H1 (cell line): ENCODE results near the gene NFAM1. TPM values are rescaled to one million over a fixed set of nuclear protein-coding genes. Genes with fewer than 3 reads are reported as not detected.
A peak's percentile ranks its signal among the peaks of the same experiment; 100 is the strongest.

Experiments used
- CTCF ChIA-PET: fragments of 300-600 bp; sonication (Branson Sonifier 250); formaldehyde crosslinking; loops from one replicate; lab custom pipeline; 2021; ENCODE audit not compliant: partially characterized antibody; lab: Charles Lee
- POLR2A ChIA-PET: fragments of 300-600 bp; sonication (Branson Sonifier 250); formaldehyde crosslinking; loops from one replicate; lab custom pipeline; 2021; ENCODE audit warnings: inconsistent platforms; ENCODE audit not compliant: partially characterized antibody; lab: Charles Lee
- DNase-seq, 2 experiments: peaks; one replicate each; pipeline versions ENCODE4 v3.0.0 to v3.0.0-alpha.2; 2010 to 2022; ENCODE audit warnings: low spot score in 2 of 2, low read depth in 1 of 2, mixed read lengths in 1 of 2
- FAIRE-seq: peaks from 2 replicates; lab custom pipeline; 2011; peaks lifted over from hg19 to GRCh38; lab: Jason Lieb, UNC
- H2AFZ ChIP-seq: 2 replicates; pipeline ENCODE4 v1.8.1; 2012; ENCODE audit warnings: low read length, inconsistent platforms
- H2AK5ac ChIP-seq: 2 replicates; pipeline ENCODE4 v1.6.1; 2013; ENCODE audit warnings: low read depth, low read length
- H2BK120ac ChIP-seq: replicated peaks from 2 replicates; pipeline ENCODE3; 2013; ENCODE audit warnings: low read depth, low read length, inconsistent platforms
- H2BK12ac ChIP-seq: 2 replicates; pipeline ENCODE4 v1.6.1; 2013; ENCODE audit warnings: low read depth, low read length
- H2BK15ac ChIP-seq: 2 replicates; pipeline ENCODE4 v1.6.1; 2013; ENCODE audit warnings: low read length
- H2BK20ac ChIP-seq: 2 replicates; pipeline ENCODE4 v1.6.1; 2013; ENCODE audit warnings: low read length
- H2BK5ac ChIP-seq: 2 replicates; pipeline ENCODE4 v1.6.1; 2013; ENCODE audit warnings: low read depth, low read length
- H3K14ac ChIP-seq: 2 replicates; pipeline ENCODE4 v1.6.1; 2013; ENCODE audit warnings: inconsistent platforms; ENCODE audit not compliant: insufficient read length
- H3K18ac ChIP-seq: 2 replicates; pipeline ENCODE4 v1.6.1; 2013; ENCODE audit warnings: low read length; ENCODE audit errors: extremely low read depth
- H3K23ac ChIP-seq: 2 replicates; pipeline ENCODE4 v1.6.1; 2013; ENCODE audit warnings: inconsistent platforms; ENCODE audit not compliant: insufficient read length
- H3K23me2 ChIP-seq: 2 replicates; pipeline ENCODE4 v1.6.1; 2013; ENCODE audit warnings: low read depth, low read length
- H3K27ac ChIP-seq: 2 replicates; pipeline ENCODE4 v1.6.1; 2011; ENCODE audit warnings: low read depth, low read length, inconsistent platforms
- H3K27me3 ChIP-seq, 4 experiments: replicated peaks in 1 of 4; 1 replicate in 1 of 4; 2 replicates in 3 of 4; pipeline versions ENCODE4 v1.6.1 to v1.8.1; 2011 to 2013; ENCODE audit warnings: low read length in 3 of 4, mild to moderate bottlenecking in 3 of 4, inconsistent platforms in 2 of 4, mixed read lengths in 2 of 4, moderate library complexity in 1 of 4; ENCODE audit not compliant: control insufficient read depth in 3 of 4, insufficient read depth in 3 of 4; ENCODE audit errors: extremely low read depth in 1 of 4
- H3K36me3 ChIP-seq, 4 experiments: 2 replicates each; pipeline versions ENCODE4 v1.6.1 to v1.8.1; 2011 to 2013; ENCODE audit warnings: mild to moderate bottlenecking in 4 of 4, low read length in 3 of 4, moderate library complexity in 2 of 4, control low read depth in 1 of 4, inconsistent platforms in 1 of 4; ENCODE audit not compliant: insufficient read depth in 4 of 4, control insufficient read depth in 2 of 4
- H3K4ac ChIP-seq: replicated peaks from 2 replicates; pipeline ENCODE3; 2013; ENCODE audit warnings: low read length, low read depth, mixed read lengths, inconsistent platforms; ENCODE audit not compliant: insufficient read length
- H3K4me1 ChIP-seq, 4 experiments: replicated peaks in 1 of 4; 1 replicate in 1 of 4; 2 replicates in 3 of 4; pipeline versions ENCODE4 v1.6.1 to v1.8.1; 2011 to 2013; ENCODE audit warnings: low read length in 3 of 4, inconsistent platforms in 2 of 4, mixed read lengths in 1 of 4; ENCODE audit not compliant: insufficient read depth in 4 of 4, control insufficient read depth in 3 of 4
- H3K4me2 ChIP-seq, 2 experiments: 2 replicates each; pipeline versions ENCODE4 v1.6.1 to v1.8.1; 2011 to 2013; ENCODE audit warnings: low read depth in 2 of 2, low read length in 2 of 2, control low read depth in 1 of 2, inconsistent platforms in 1 of 2, mild to moderate bottlenecking in 1 of 2; ENCODE audit not compliant: insufficient read depth in 1 of 2
- H3K4me3 ChIP-seq, 4 experiments: fragments of 200-600, 300-600 bp in 1 of 4; sonication (generic), shearing (Covaris generic), sonication (Bioruptor Twin) in 1 of 4; 2 replicates each; pipeline versions ENCODE4 v1.5.1 to v1.8.1; 2011 to 2016; ENCODE audit warnings: low read length in 4 of 4, low read depth in 3 of 4, control low read depth in 2 of 4, inconsistent platforms in 2 of 4, mild to moderate bottlenecking in 2 of 4, mixed read lengths in 1 of 4, moderate library complexity in 1 of 4; ENCODE audit not compliant: insufficient read depth in 2 of 4; ENCODE audit errors: extremely low read depth in 1 of 4
- H3K56ac ChIP-seq: replicated peaks from 2 replicates; pipeline ENCODE3; 2013; ENCODE audit warnings: low read depth, mild to moderate bottlenecking, mixed read lengths, low read length, inconsistent platforms; ENCODE audit not compliant: insufficient read length
- H3K79me1 ChIP-seq: 2 replicates; pipeline ENCODE4 v1.6.1; 2013; ENCODE audit warnings: low read depth, low read length, control low read depth
- H3K79me2 ChIP-seq, 2 experiments: 2 replicates each; pipeline versions ENCODE4 v1.6.1 to v1.8.1; 2012 to 2013; ENCODE audit warnings: low read length in 2 of 2, mild to moderate bottlenecking in 2 of 2, inconsistent platforms in 1 of 2; ENCODE audit not compliant: insufficient read depth in 2 of 2, control insufficient read depth in 1 of 2
- H3K9ac ChIP-seq, 4 experiments: replicated peaks in 1 of 4; 1 replicate in 1 of 4; 2 replicates in 3 of 4; pipeline versions ENCODE4 v1.6.1 to v1.8.1; 2011 to 2013; ENCODE audit warnings: low read depth in 3 of 4, low read length in 3 of 4, control low read depth in 2 of 4, mild to moderate bottlenecking in 2 of 4, moderate library complexity in 2 of 4, inconsistent platforms in 1 of 4; ENCODE audit errors: extremely low read depth in 1 of 4
- H3K9me3 ChIP-seq, 2 experiments: 2 replicates each; pipeline versions ENCODE4 v1.6.1 to v1.8.1; 2012 to 2013; ENCODE audit warnings: mild to moderate bottlenecking in 2 of 2, moderate library complexity in 2 of 2, control low read depth in 1 of 2, inconsistent platforms in 1 of 2, low read depth in 1 of 2, low read length in 1 of 2, mixed read lengths in 1 of 2; ENCODE audit not compliant: insufficient read depth in 2 of 2
- H4K20me1 ChIP-seq, 2 experiments: replicated peaks in 1 of 2; 2 replicates each; pipeline versions ENCODE3 to v1.8.1; 2011 to 2013; ENCODE audit warnings: inconsistent platforms in 2 of 2, low read length in 2 of 2, mild to moderate bottlenecking in 1 of 2; ENCODE audit not compliant: insufficient read depth in 2 of 2, control insufficient read depth in 1 of 2
- H4K5ac ChIP-seq: 2 replicates; pipeline ENCODE4 v1.6.1; 2013; ENCODE audit warnings: low read length, low read depth, mixed read lengths, inconsistent platforms; ENCODE audit not compliant: insufficient read length
- H4K8ac ChIP-seq: 2 replicates; pipeline ENCODE4 v1.8.0; 2013; ENCODE audit warnings: mild to moderate bottlenecking, moderate library complexity, low read length, inconsistent platforms; ENCODE audit not compliant: insufficient read depth; ENCODE audit errors: extremely low read depth
- H4K91ac ChIP-seq: replicated peaks from 2 replicates; pipeline ENCODE3; 2013; ENCODE audit warnings: low read length, mixed read lengths, inconsistent platforms; ENCODE audit not compliant: insufficient read length
- CEBPB ChIP-seq: IDR thresholded peaks from 2 replicates; pipeline ENCODE4 v1.6.1; 2012; ENCODE audit warnings: low read depth, low read length
- CHD1 ChIP-seq: IDR thresholded peaks from 2 replicates; pipeline ENCODE4 v1.6.1; 2012; ENCODE audit warnings: low read depth, low read length, improper control_type of control experiment
- GTF2F1 ChIP-seq: IDR thresholded peaks from 2 replicates; pipeline ENCODE4 v1.6.1; 2012; ENCODE audit warnings: low read depth, low read length, improper control_type of control experiment, borderline replicate concordance
- KDM1A ChIP-seq: fragments of 200-600, 300-600 bp; sonication (generic); IDR thresholded peaks from 2 replicates; pipeline ENCODE4 v1.7.1; 2016; ENCODE audit warnings: mild to moderate bottlenecking, low read length, borderline replicate concordance
- PHF8 ChIP-seq: fragments of 200-600 bp; sonication (generic); conservative IDR thresholded peaks from 2 replicates; pipeline ENCODE4 v1.7.1; 2012; ENCODE audit warnings: low read depth, mild to moderate bottlenecking, inconsistent platforms, low read length, moderate library complexity
- POLR2A ChIP-seq, 2 experiments: IDR thresholded peaks; 1 replicate in 1 of 2; 2 replicates in 1 of 2; pipeline ENCODE4 v1.6.1; 2011; ENCODE audit warnings: low read depth in 2 of 2, low read length in 2 of 2, mild to moderate bottlenecking in 2 of 2; ENCODE audit errors: control extremely low read depth in 1 of 2
- POLR2AphosphoS5 ChIP-seq: IDR thresholded peaks from 2 replicates; pipeline ENCODE4 v1.6.1; 2011; ENCODE audit warnings: low read depth, low read length
- SP1 ChIP-seq: IDR thresholded peaks from 2 replicates; pipeline ENCODE4 v1.6.1; 2011; ENCODE audit warnings: low read depth, low read length
- YY1 ChIP-seq: IDR thresholded peaks from 2 replicates; pipeline ENCODE4 v1.6.1; 2011; ENCODE audit warnings: low read depth, mild to moderate bottlenecking, low read length
- WGBS, 2 experiments: shearing (Covaris generic) in 1 of 2; methylation state at CpG; one replicate each; pipeline versions ENCODE4 v1.1.6 to v1.1.7; 2013 to 2015; ENCODE audit warnings: low lambda C conversion rate in 2 of 2, mixed read lengths in 2 of 2, inconsistent platforms in 1 of 2, low coverage in 1 of 2, missing lambda C conversion rate in 1 of 2; ENCODE audit not compliant: insufficient replicate concordance in 2 of 2, insufficient coverage in 1 of 2, insufficient read length in 1 of 2; ENCODE audit errors: extremely low coverage in 1 of 2, missing lambda C conversion rate in 1 of 2; 5-methylcytosine and 5-hydroxymethylcytosine counted together
- polyA plus RNA-seq, 7 experiments: library from polyadenylated mRNA; depleted of rRNA in 3 of 7; stranded (reverse) in 5 of 7; unstranded in 2 of 7; fragments of >200 nt in 5 of 7; fragments of 200-250 nt in 2 of 7; gene quantifications; 1 replicate in 5 of 7; 2 replicates in 1 of 7; 4 replicates in 1 of 7; pipeline versions ENCODE4 v1.2.1 to v1.2.3, GENCODE V29; 2011 to 2013; ENCODE audit warnings: missing spikeins in 2 of 7, mixed read lengths in 2 of 7
- total RNA-seq: library from RNA; stranded (reverse); fragmentation: NEBNext Ultra II Directional; extraction: Animal tissue kit (Norgen Biotek cat#: 25700); gene quantifications from 2 replicates; pipeline ENCODE4 v1.2.1, GENCODE V29; 2021
- TF ChIP-seq, protein P1 (sequence below): IDR thresholded peaks from 2 replicates; pipeline ENCODE4 v1.6.1; 2012; ENCODE audit warnings: inconsistent platforms

Gene NFAM1
- total and polyA plus RNA-seq, 2 of the 8 experiments (the other 6 are each of a cell fraction or from before 2014, with no cell fraction given) = 0.62 to 0.73 TPM

DNA sequence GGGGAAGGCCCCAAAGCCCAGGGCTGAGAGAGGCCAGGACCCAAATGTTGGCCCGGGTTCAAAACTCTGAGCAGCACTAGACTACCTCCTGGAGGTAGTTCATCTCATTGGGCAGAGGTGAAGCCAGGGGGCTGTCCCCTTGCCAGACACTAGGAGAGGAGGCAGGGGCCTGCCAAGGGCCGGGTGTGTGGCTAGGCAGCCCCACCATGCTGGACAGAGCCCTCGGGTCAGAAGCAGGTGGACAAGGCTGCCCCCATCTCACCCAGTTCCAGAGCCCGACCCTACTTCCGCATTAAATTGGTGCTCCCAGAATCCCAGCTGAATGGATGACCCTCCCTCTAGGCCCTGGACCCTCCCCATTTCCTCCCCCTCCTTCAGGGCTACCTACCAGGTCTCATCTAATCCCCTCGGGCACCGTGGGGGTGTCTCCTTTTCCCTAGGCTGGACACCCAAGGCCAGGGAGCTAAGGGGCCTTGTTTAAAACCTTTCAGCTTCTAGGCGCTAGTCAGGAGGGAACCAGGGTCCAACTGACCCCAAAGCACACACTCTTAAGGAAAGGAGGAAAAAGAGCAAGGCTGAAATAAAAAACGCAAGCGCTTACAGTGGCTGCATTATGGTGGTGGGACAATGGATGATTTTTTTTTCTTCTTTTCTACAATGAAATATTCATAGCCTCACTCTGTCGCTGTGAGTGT is 89.6 kb downstream of the NFAM1 start:
- ChIA-PET CTCF (interaction anchor here (0.6 to 3.3 kb wide), 4 partner anchors 58 to 111 kb away, joined by 3 to 20 read pairs (median 4); no protein-coding TSS in a partner anchor), POLR2A (interaction anchor here (0.8 to 1.9 kb wide), 4 partner anchors 22 to 89 kb away, joined by 3 to 7 read pairs (median 4); partner anchors contain the start of gene NFAM1)
- Histone ChIP-seq H3K79me1 (peaks cover 3% of the 10 kb centered on the region; the same call in 1 of the 2 replicates), H3K4me3 (peak overlapping the region in 3 of 4 experiments; percentile 35 to 49 (median 42); a peak in 5 of 8 replicates), H3K79me2 (peaks cover 0 to 9% of the 10 kb centered on the region in 2 experiments; a peak in 1 of 4 replicates), H2BK20ac (no peak overlapping the region), H3K23me2 (peaks cover 5% of the 10 kb centered on the region; the same call in 1 of the 2 replicates), H4K91ac (no peak overlapping the region), H3K9me3 (no peaks in the 10 kb centered on the region), H3K9ac (no peak overlapping the region), H3K56ac (no peak overlapping the region), H4K20me1 (peaks cover 1 to 2% of the 10 kb centered on the region in 2 experiments), H2BK5ac (no peak overlapping the region), H3K18ac (no peak overlapping the region), H2AFZ (no peak overlapping the region), H3K27me3 (peaks cover 0 to 29% (median 18%) of the 10 kb centered on the region in 4 experiments; a peak in 5 of 7 replicates), H3K4ac (no peak overlapping the region), H2BK120ac (no peak overlapping the region), H2BK12ac (peak overlapping the region; percentile 39; the same call in 1 of the 2 replicates), H2AK5ac (no peak overlapping the region; the same call in 1 of the 2 replicates), H2BK15ac (0 out of 2 replicates have a peak overlapping the region, but pooled peaks have one; percentile 61), H3K4me1 (peaks cover 0 to 28% (median 17%) of the 10 kb centered on the region in 4 experiments; a peak in 6 of 7 replicates), H4K8ac (no peak overlapping the region), H3K14ac (no peak overlapping the region), H3K36me3 (no peaks in the 10 kb centered on the region), H3K4me2 (peak overlapping the region; percentile 38 to 63), H3K23ac (no peak overlapping the region), H4K5ac (no peak overlapping the region), H3K27ac (no peak overlapping the region)
- FAIRE-seq (no peak), DNase-seq (no peak)
- WGBS, 2 experiments = 80% methylated on average over 11 of the region's 11 CpGs; no CpG with 5 or more reads in 1 of the 2 experiments
- TF ChIP-seq POLR2A (IDR thresholded peaks at IDR 0.05; ENCODE audit: control extremely low read depth in 1 of 2, low read depth in 2 of 2, low read length in 2 of 2) = no peak
- no peak for TF ChIP-seq KDM1A
- no peak for TF ChIP-seq SP1
- no peak for TF ChIP-seq YY1
- TF ChIP-seq POLR2AphosphoS5 = no peak
- TF ChIP-seq CHD1 = no peak
- no peak for TF ChIP-seq PHF8
- TF ChIP-seq CEBPB = no peak
- TF ChIP-seq GTF2F1 = no peak
- TF ChIP-seq, protein P1, sequence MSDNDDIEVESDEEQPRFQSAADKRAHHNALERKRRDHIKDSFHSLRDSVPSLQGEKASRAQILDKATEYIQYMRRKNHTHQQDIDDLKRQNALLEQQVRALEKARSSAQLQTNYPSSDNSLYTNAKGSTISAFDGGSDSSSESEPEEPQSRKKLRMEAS = no peak
